Activated naive CD8-positive, alpha-beta T cell treated with anti-CD3 and anti-CD28 coated beads for 36 hours (primary cell): ENCODE data around the gene ZNF683. TPM values are rescaled to one million over a fixed set of nuclear protein-coding genes. Genes with fewer than 3 reads are reported as not detected.

Experiments used
- DNase-seq: peaks from one replicate; pipeline ENCODE4 v3.0.0; 2021
- H3K27ac Mint-ChIP-seq: one replicate; pipeline ENCODE4 v1.8.0; 2022; ENCODE audit warnings: mild to moderate bottlenecking, moderate library complexity, mixed read lengths
- H3K27me3 Mint-ChIP-seq: one replicate; pipeline ENCODE4 v1.8.0; 2022; ENCODE audit warnings: mild to moderate bottlenecking, mixed read lengths
- H3K36me3 Mint-ChIP-seq: one replicate; pipeline ENCODE4 v1.8.0; 2021; ENCODE audit warnings: mild to moderate bottlenecking, mixed read lengths
- H3K4me1 Mint-ChIP-seq: one replicate; pipeline ENCODE4 v1.8.0; 2021; ENCODE audit warnings: mixed read lengths
- H3K4me3 Mint-ChIP-seq: one replicate; pipeline ENCODE4 v1.8.0; 2022; ENCODE audit warnings: mild to moderate bottlenecking, moderate library complexity, mixed read lengths
- H3K9me3 Mint-ChIP-seq: one replicate; pipeline ENCODE4 v1.8.0; 2022; ENCODE audit warnings: mixed read lengths
- total RNA-seq, 2 experiments: library from RNA; stranded (reverse); gene quantifications; one replicate each; pipeline ENCODE4 v1.2.3, GENCODE V29; 2021

ZNF683 gene
- total RNA-seq, 2 experiments from 2014 or later = 0.27 to 0.32 TPM

- peak; percentile 12 for DNase-seq
- H3K4me1 Mint-ChIP-seq = peaks cover 44% of the 10 kb centered on the region
- peak overlapping the region; percentile 97 for H3K27ac Mint-ChIP-seq
- H3K9me3 Mint-ChIP-seq = no peaks in the 10 kb centered on the region
- H3K27me3 Mint-ChIP-seq = no peaks in the 10 kb centered on the region
- H3K4me3 Mint-ChIP-seq = peak overlapping the region; percentile 94
- H3K36me3 Mint-ChIP-seq = peaks cover 35% of the 10 kb centered on the region
Measured at GRCh38 chr1:26320896-26321295, 51.7 kb downstream of the ZNF683 start.

GRCh38 chr1:26318338-26319064 lies 54.0 kb downstream of the ZNF683 start:
- peaks cover 33% of the 10 kb centered on the region for H3K36me3 Mint-ChIP-seq
- H3K4me1 Mint-ChIP-seq = peaks cover 58% of the 10 kb centered on the region
- no peaks in the 10 kb centered on the region for H3K27me3 Mint-ChIP-seq
- peak; percentile 64 for DNase-seq
- peak overlapping the region; percentile 94 for H3K4me3 Mint-ChIP-seq
- peak overlapping the region; percentile 97 for H3K27ac Mint-ChIP-seq
- no peaks in the 10 kb centered on the region for H3K9me3 Mint-ChIP-seq

GRCh38 chr1:26317612-26318337 lies 54.8 kb downstream of the ZNF683 start, which contains the start of gene CD52:
CD52 (plus strand) TSS chr1:26317958; CDS start chr1:26318018, 60 bp downstream.
- peak; percentile 81 for DNase-seq
- H3K4me1 Mint-ChIP-seq = peaks cover 56% of the 10 kb centered on the region
- no peaks in the 10 kb centered on the region for H3K9me3 Mint-ChIP-seq
- H3K36me3 Mint-ChIP-seq = peaks cover 28% of the 10 kb centered on the region
- H3K27ac Mint-ChIP-seq = peak within 1 kb of the TSS; percentile 97
- no peaks in the 10 kb centered on the region for H3K27me3 Mint-ChIP-seq
- peak within 1 kb of the TSS; percentile 94 for H3K4me3 Mint-ChIP-seq

GRCh38 chr1:26317146-26317545 lies 55.4 kb downstream of the ZNF683 start:
- DNase-seq = no peak
- peaks cover 27% of the 10 kb centered on the region for H3K36me3 Mint-ChIP-seq
- peak overlapping the region; percentile 97 for H3K27ac Mint-ChIP-seq
- H3K27me3 Mint-ChIP-seq = no peaks in the 10 kb centered on the region
- H3K4me3 Mint-ChIP-seq = peak overlapping the region; percentile 94
- no peaks in the 10 kb centered on the region for H3K9me3 Mint-ChIP-seq
- H3K4me1 Mint-ChIP-seq = peaks cover 50% of the 10 kb centered on the region

GRCh38 chr1:26315874-26316850 lies 56.4 kb downstream of the ZNF683 start:
- no peak for DNase-seq
- Mint-ChIP-seq H3K9me3 (no peaks in the 10 kb centered on the region), H3K27me3 (no peaks in the 10 kb centered on the region), H3K27ac (peak overlapping the region; percentile 73), H3K36me3 (peaks cover 22% of the 10 kb centered on the region), H3K4me3 (no peak overlapping the region), H3K4me1 (peaks cover 42% of the 10 kb centered on the region)

GRCh38 chr1:26314501-26314900 lies 58.0 kb downstream of the ZNF683 start:
- no peak overlapping the region for H3K4me3 Mint-ChIP-seq
- H3K4me1 Mint-ChIP-seq = peaks cover 33% of the 10 kb centered on the region
- no peak for DNase-seq
- H3K9me3 Mint-ChIP-seq = no peaks in the 10 kb centered on the region
- no peaks in the 10 kb centered on the region for H3K27me3 Mint-ChIP-seq
- H3K36me3 Mint-ChIP-seq = peaks cover 14% of the 10 kb centered on the region
- H3K27ac Mint-ChIP-seq = no peak overlapping the region

Other genes with a start within 250 kb of the ZNF683 start
- not detected for gene FAM110D, start 213.7 kb downstream of the ZNF683 start, total RNA-seq
- gene C1orf232, start 203.8 kb downstream of the ZNF683 start, total RNA-seq = not detected
- 10 to 100 TPM; 90.8 to 93.3 TPM for gene ZNF593, start 202.8 kb downstream of the ZNF683 start, total RNA-seq
- gene ZNF593OS, start 200.9 kb downstream of the ZNF683 start, total RNA-seq = not detected
- gene CNKSR1, start 195.3 kb downstream of the ZNF683 start, total RNA-seq = 1 to 10 TPM; 2.2 to 2.4 TPM
- not detected for gene CATSPER4, start 182.1 kb downstream of the ZNF683 start, total RNA-seq
- 10 to 100 TPM; 28.1 to 29.6 TPM for gene CEP85, start 138.6 kb downstream of the ZNF683 start, total RNA-seq
- gene SH3BGRL3, start 92.7 kb downstream of the ZNF683 start, total RNA-seq = 100 to 1,000 TPM; 292 to 295 TPM
- 10 to 100 TPM; 30.5 to 31.7 TPM for gene UBXN11, start 66.1 kb downstream of the ZNF683 start, total RNA-seq
- 100 to 1,000 TPM; 263 to 278 TPM for gene CD52, start 54.8 kb downstream of the ZNF683 start, total RNA-seq
- 1 to 10 TPM; 4.9 to 5.1 TPM for gene CRYBG2, start 18.6 kb downstream of the ZNF683 start, total RNA-seq
- gene LIN28A, start 38.1 kb upstream of the ZNF683 start, total RNA-seq = not detected
- gene DHDDS, start 59.6 kb upstream of the ZNF683 start, total RNA-seq = 10 to 100 TPM; 43.8 to 45.9 TPM
- gene HMGN2, start 99.7 kb upstream of the ZNF683 start, total RNA-seq = 100 to 1,000 TPM; 948 to 957 TPM
- 100 to 1,000 TPM; 131 to 133 TPM for gene RPS6KA1, start 157.0 kb upstream of the ZNF683 start, total RNA-seq